Measurements from ENCODE around the gene IPPK.

IPPK gene

DNA sequence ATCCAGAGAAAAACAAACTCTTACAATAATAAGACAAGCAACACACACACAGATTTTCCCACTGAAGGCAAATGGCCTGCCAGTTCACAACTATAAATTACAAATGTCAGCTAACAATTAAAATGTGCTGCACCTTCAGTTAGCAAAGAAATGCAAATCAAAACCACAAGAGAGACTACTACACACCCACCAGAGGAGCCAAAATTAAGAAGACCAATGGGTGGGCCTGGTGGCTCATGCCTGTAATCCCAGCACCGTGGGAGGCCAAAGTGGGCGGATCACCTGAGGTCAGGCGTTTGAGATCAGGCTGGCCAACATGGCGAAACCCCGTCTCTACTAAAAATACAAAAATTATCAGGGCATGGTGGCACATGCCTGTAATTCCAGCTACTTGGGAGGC lies 15.1 kb upstream of the IPPK start:
- DNase-seq (ENCODE audit: low read depth), result no peak

DNA sequence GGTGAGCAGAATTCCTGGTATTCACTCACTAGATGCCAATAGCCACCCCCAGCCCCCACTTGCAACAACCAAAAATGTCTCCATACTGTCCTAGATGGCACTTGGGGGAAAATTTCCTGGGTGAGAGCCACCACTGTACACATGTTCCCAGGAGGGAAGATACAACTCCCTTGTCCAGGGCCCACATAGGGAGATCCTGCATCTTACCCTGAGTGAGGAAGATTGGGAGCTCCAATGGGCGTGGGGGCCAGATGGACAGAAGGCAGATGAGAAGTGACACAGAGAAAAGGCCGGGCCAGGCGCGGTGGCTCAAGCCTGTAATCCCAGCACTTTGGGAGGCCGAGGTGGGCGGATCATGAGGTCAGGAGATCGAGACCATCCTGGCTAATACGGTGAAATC lies 12.3 kb upstream of the IPPK start:
- no peak for DNase-seq (ENCODE audit: low read depth)

DNA sequence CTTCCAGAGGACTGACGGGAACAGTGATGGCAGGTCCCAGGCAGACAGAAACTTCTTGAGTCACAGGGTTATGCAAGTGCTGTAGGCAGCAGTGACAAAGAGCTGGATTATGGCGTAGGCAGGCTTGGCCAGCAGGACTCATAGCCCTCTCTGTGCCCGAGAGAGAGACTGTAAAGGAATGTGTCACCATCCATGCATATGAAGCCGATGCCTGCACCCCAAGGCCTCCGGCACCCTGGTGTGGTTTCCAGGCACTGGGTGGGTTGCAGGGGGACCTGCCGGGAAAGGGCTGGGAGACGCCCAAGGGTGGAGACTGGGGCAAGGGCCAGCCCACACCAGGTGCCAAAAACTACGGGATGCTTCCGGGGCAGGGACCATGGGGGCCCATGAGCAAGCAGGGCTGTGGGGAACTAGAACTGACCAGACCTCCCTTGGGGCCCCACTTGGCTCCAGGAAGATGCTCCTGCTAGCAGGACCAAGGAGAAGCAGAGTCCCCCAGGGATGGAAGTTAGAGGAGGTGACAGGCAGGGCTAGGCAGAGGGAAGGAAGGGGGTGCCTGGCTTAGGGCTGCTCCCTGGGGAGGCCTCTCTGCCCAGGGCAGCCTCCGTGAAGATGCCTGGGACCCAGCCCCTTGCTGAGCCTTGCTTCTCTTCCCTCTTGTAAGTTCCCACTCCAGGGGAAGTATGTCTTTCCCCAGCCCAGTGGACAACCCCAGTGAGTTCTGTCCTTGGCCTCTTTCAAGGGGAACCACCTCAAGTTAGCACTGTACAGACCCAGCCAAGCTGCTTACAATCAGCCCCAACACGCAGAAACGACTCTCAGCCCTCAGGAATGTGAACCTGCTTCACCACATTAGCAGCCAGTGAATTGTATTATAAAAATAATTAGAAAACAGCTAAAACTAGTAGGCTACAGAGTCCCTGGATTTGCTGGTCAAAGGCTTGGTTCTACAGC lies 10.5 kb upstream of the IPPK start:
- no peak for DNase-seq (ENCODE audit: low read depth)

DNA sequence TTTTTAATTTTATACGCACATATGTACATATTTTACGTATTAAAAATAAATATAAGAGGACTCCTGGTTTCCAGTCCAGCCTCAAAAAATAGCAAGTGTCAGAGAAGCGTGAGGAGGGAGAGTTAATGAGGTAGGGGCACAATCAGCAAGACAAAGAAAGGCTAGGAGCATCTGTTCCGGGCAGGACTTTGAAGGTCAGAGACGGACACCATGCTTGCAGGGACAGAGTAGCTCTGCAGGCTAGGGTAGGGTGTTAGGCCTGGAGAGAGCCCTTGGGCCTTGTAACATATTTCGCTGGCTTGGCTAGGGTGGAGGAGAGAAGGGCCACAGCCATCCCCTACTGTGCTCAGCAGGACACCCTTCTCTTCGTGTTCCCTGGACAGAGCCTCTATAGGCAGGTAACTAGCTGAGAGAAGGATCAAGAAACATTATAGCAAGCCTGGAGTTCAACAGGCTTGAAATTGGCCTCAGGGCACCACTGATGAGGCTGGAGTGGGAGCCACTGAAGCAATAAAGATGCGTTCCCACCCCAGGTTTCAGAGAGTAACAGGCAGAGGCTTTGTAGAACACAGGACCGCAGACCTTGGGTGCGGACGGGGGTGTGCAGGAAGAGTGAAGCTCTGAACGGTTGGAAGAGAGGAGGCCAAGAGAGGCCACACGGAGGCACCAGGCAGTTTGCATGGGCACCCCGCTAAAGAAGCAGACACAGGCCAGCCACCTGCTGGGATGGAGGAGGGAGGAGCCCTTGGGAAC lies 9.7 kb upstream of the IPPK start:
- no peak for DNase-seq (ENCODE audit: low read depth)

DNA sequence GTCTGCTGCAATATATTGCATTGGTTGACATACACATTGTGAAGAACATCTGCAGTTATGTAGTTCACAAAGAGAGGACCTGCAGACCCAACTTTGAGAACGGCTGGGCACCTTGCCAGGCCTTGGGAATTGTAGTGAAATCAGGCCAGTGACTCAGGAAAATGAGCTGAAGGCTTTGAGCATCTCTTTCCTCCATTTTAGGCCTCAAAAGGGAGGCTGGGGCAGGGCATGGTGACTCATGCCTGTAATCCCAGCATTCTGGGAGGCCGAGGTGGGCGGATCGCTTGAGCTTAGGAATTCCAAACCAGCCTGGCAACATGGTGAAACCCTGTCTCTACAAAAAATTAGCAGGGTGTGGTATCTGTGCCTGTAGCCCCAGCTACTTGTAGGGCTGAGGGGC lies 1.4 kb upstream of the IPPK start:
- DNase-seq (ENCODE audit: low read depth), result peak; percentile 71

DNA sequence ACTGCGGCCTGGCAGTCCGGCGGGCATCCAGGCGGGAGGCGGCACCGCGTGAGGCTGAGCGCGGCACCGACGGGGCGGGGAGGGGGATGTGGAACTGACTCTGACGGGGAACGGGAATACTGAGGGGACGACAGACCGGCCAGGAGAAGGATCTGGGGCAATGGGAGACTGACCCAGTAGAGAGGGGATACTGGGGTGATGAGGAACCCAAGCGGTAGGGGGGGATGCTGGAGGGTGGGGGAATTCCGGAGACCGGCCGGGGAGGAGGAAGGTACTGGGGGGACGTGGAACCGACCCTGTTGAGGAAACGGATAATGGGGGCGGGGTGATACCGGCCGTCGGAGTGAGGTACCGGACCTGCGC lies 423 bp downstream of the IPPK start:
- DNase-seq (ENCODE audit: low read depth), result no peak

DNA sequence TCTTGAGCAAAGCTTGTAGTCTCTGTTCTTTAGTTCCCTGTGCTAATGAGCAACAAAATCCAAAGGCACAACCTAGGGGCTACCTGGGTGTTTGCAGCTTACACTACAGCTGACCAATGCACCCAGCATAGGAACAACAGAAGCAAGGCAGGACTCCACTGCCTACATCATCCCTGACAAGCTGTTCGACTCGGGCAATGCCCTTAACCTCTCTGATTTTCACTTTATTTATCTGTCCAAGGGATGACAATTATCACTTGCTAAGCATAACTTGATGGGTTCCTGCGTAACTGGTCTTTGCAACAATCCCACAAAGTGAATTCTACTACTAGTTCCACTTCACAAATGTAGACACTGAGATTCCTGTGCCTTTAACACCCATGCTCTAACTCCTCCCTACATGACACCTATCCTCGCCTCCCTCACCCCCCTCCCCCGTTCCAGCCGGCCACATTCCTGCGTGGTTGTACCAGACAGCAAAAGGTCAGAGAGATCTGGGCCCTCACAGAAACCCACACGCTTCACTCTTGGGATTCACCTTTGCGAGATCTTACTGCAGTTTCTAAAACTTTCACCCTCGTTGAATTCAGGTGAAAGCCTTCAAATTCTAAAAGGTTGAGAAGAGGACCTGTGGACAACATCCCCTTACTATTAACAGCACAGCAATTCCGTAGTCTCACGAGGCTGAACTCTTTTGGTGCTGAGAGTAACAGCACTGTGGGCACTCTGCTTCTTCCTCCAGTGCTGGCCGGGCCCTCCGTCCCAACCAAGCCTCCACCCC lies 995 bp downstream of the IPPK start:
- peak; percentile 26 for DNase-seq (ENCODE audit: low read depth)

DNA sequence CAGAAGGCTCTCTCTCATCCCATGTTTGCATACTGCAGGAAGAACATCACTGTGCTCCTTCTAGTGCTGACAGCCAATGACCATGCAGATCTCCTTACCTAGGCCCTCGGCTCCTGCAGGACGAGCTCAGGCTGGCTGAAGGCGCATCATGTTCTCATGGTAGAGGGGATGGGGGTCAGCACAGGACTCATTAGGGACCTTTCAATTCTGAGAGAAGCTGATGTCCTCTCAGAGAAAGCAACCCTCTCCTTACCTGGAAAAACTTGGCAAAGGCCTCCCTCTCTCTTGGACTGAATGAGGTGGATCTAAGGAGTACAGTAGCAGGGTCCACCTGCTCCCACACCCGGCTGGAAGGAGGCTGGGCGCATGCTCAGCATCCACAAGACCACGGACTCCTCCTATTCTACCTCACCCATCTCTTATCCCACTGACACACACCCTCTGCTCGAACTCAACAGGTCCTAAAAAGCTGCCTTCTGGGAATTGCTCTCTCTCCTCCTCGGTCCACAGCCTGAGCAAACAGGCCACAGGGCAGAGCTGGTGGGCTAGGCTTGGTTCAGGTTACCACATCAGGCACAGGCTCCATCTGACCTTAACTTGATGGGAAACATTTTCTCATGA lies 2.9 kb downstream of the IPPK start:
- DNase-seq (ENCODE audit: low read depth), result no peak

DNA sequence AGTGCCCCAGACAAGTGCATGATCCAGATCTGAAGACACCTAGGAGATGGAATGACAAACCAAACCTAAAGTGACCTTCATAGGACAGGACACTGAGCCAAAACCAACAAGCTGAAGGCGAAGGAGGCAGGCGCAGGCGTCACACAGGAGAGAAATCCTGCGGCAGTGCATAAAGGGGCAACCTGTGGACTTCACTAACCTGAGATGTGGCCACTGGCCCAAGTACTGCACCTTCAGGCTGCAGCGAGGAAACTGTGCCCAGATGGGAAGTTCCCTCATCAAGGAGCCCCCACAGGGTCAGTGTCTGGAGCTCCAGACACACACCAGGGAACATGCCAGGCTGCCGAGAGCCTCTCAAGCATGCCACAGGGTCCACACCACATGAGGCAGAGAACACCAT lies 3.7 kb downstream of the IPPK start:
- DNase-seq (ENCODE audit: low read depth), result no peak

DNA sequence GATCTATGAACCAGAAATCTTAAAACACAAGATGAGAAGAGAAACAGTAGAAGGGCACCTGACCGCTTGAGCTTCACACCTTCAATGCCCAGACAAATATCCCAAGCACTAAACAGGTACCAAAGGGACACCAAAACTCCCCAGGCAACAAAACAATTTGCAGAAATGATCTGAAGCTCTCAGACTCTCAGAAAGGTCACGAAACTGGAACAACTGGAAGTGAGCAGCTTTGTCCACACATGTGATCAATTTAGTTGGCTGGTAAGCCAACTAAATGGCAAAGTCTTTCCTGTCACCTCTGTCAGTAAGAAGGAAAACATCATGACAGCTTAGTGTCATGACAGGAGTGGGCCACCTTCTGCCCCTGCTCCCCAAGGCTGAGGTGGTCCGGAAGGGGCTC lies 4.1 kb downstream of the IPPK start:
- DNase-seq (ENCODE audit: low read depth), result no peak

DNA sequence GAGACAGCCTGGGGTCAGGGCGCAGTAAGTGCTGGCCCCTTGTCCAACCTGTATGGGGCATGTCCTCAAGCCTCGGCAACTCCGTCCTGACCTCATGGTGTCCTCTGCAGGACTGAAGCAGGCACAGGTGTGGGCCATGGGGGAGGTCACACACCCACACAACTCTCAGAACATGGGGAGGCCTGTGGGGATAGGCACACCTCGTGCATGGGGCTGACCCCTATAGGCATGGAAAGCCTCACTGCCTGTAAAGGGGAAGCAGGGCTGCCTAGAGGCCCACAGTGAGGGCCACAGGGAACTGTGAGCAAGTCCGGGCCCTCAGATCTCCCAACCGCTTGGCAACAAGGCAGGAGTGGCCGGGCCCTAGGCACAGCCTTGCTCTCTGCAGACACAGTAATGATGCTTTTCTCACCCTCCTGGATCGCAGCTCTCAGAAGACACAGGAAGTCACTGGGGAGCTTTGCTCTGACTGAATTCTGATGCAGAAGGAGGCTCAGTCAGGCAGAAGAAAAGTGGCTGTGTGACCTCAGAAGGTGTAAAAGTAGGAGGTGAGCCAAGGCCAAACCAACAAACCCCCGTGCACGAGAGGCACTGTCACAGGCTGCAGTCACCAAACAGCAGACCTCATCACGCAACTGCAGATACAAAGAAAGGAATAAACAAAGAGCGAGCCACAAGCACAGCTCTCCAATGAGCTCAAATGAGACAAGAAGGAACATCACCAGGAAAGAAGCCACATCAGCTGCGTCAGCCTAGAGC lies 5.4 kb downstream of the IPPK start:
- DNase-seq (ENCODE audit: low read depth), result no peak

DNA sequence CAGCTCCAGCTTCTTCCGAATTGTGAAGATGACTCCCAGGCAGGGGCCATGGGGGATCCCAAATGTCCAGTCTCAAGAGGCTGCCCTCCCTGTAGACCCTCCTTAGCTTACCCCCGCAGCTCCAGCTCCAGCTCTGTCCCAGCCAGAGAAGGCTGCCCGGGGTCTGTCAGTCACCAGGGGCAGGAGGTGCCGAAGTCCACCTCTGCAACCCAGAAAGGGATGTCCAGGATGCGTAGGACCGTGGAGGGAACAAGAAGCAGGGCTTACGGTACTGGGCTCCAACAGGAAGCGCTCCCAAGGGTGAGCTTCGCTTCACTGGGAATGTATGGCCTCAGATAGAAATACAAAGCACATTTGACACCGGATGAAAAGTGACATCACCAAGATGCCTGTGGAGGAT lies 6.0 kb downstream of the IPPK start:
- DNase-seq (ENCODE audit: low read depth), result no peak

DNA sequence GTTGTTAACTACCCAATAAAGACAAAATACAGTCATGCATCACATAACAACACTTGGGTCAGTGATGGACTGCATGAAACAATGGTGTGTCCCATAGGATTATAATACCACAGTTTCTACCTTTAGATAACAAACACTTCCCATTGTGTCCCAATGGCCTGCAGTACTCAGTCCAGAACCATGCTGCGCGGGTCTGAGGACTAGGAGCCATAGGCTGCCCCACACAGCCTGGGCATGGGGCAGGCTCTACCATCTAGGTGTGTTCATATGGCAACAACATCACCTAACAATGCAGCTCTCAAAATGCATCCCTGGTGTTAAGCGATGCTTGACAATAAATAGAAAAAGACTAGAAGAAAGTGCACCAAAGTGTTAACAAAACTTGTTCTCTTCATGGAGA lies 6.8 kb downstream of the IPPK start:
- no peak for DNase-seq (ENCODE audit: low read depth)

DNA sequence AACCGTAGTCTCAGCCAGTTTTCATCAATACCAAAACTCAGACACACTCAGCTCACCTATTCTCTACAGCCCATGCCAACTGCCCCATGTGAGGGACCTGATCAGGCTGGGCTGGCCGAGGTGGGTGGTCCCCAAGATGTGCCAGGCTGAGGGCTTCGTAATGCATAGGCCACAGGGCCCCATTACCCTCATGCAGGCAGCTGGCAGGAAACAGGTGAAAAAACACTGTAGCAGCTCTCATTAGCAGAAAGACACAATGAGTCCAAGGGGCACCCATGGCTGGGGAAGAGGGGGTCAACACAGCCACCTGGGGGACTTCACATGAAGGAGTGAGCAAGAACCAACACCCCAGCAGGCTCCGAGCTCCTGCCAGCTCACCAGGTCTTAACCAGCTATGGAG lies 8.2 kb downstream of the IPPK start:
- no peak for DNase-seq (ENCODE audit: low read depth)

DNA sequence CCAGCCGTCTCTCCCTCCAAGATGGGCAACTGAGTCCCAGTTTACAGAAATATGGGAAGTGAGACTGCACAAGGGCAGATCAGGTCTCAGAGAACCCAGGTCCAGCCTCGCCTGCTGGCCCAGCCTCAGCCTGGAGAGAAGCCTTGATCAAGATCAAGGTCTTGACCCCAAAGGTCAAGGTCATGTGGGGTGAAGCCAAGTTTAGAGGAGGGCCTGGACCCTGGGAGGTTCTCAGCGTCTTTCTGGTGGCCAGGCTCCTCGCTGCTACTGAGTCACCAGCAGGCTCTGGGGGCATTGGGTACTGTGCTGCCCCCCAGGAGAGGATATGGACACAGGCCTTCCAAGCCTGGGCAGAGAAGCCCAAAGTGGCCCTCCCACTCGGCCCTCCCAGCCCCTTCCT lies 8.8 kb downstream of the IPPK start:
- no peak for DNase-seq (ENCODE audit: low read depth)

DNA sequence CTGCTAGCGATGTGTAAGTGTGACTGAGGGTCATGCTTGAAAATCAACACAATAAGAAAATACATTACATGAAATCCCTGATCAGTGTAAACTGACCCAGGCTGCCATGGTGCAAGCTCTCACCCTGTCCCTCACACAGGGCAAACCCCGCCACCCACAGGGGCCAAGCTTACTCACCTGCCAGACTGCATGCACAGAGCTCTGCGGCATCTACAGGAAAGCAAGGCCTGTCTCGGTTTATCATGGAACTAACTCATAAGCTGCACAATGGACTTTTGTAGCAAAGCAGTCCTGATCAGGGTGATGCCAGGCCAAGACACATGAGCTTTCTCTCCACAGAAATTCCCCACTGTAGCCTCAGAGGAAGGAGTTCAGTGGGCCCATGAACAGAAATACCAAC lies 9.7 kb downstream of the IPPK start:
- no peak for DNase-seq (ENCODE audit: low read depth)

DNA sequence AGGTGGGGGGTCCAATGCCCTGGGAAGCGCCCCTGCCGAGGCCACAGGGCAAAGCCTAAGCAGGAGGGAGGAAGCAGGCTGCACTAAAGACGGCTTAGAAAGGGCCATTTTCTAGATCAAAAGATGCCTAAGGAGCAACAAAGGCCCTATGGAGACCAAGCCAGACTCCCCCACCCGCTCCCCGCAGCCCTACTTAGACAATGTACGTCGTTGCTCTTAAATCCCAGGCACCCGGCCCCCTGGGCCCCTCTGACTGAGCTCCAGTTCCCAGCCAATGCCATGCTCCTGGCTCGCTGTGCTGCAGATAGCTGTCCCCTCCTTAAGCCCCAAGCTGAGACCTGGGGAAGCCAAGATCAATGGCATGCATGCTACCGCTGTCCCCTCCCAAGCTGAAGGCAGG lies 10.3 kb downstream of the IPPK start:
- DNase-seq (ENCODE audit: low read depth), result no peak

DNA sequence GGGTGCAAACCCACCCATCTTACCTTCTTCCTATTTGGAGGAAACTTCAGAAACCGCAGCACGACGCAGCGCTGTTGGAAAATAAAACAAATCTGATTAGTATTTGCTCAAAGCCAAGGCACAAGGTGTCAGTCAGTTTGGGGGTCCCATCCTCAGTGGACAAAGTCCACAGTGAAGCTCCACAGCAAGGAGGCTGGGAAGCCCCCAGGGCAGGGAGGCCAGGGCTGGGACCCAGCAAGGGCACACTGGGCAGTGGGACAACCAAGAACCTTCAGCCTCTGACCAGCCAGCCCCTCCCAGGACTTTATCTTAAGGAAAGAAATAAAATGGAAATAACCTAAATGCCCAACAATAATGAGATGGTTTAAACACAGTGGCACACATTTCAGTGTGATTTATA lies 11.3 kb downstream of the IPPK start:
- no peak for DNase-seq (ENCODE audit: low read depth)

DNA sequence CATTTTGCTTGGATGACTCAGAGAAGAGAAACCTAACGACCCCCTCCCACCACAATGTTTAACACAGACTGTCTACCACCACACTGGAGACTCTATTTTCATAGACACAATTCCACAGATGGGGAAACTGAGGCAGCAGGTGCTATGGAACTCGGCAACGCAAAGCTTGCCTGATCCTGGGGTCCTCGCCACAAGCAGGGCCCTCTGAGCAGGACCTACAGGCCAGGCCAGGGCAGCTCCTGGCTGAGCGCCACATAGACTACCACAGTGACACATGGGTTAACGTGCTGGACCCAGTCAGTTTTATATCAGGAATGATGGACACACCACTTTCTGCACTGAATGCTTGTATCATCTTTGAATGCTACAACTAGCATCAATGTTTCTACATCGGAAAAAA lies 11.8 kb downstream of the IPPK start:
- DNase-seq (ENCODE audit: low read depth), result no peak

DNA sequence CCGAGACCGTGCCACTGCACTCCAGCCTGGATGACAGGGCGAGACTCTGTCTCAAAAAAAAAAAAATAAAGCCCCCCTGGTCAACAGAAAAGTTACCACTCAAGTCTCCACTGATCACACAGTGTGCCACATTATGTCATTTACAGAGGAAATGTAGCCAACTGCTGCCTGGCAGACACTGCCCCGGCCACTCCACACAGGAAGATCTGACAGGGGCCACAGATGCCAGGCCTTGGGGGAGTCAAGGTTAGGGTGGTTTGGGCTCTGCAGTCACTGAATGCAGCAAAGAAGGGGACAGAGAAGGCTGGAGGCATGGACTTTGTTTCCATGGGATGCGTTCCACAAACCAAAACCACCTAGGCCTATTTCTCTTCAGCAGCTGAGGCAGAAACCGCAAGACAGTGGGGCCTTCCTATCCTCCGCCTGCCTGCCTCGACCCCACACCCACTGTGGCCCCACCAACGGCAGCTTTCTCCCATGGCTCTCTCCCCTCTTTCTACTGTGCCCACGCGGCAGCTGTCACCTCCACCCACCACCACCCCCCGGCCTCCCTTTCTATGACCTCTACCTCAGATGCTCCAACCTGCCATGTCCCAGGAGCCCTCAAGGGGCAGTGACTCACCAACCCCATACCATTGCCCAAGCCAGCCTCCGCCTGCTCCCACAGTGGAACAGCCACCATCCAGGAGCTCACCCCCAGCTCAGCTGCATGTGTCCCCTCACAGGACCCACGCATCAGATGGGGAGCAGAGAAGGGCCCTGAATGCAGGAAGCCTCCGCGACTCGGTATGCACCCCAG lies 12.4 kb downstream of the IPPK start:
- no peak for DNase-seq (ENCODE audit: low read depth)

DNA sequence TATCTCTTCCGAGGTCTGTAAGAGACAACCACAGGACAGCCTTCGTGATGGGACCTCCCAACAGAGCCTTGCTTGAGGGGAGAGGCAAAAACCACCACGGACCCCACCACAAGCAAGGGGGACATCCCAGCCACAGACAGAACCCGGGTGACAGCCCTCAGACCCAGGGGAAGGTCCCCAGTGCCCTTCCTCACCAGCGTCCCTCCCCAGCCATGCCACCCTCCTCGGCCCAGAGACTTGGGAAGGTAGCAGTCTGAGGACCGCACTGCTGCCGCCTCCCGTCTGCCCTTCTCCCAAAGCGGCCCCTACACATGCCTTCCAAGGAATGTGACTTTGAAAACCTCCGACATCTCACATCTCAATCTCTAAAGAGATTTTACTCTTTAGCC lies 13.4 kb downstream of the IPPK start:
- no peak for DNase-seq (ENCODE audit: low read depth)
